Astrocyte (in vitro differentiated cells and primary cell): Measurements from ENCODE around the gene VWA2. TPM values are rescaled to one million over a fixed set of nuclear protein-coding genes. Genes with fewer than 3 reads are reported as not detected.
A peak's percentile ranks its signal among the peaks of the same experiment; 100 is the strongest.

Experiments used
- DNase-seq: peaks from one replicate; pipeline ENCODE4 v3.0.0-alpha.2; 2010; ENCODE audit warnings: low read depth
- FAIRE-seq: peaks from 2 replicates; lab custom pipeline; 2011; peaks lifted over from hg19 to GRCh38; lab: Jason Lieb, UNC
- H2AFZ ChIP-seq: 2 replicates; pipeline ENCODE4 v1.6.0; 2012; ENCODE audit warnings: low read depth, low read length, inconsistent platforms
- H3K27ac ChIP-seq: 2 replicates; pipeline ENCODE4 v1.5.1; 2011; ENCODE audit warnings: low read depth, low read length, inconsistent platforms
- H3K27me3 ChIP-seq: 2 replicates; pipeline ENCODE4 v1.6.0; 2011; ENCODE audit warnings: low read length, inconsistent platforms; ENCODE audit not compliant: insufficient read depth
- H3K36me3 ChIP-seq: 2 replicates; pipeline ENCODE4 v1.5.1; 2011; ENCODE audit warnings: low read length, inconsistent platforms; ENCODE audit not compliant: insufficient read depth
- H3K4me1 ChIP-seq: 2 replicates; pipeline ENCODE4 v1.5.1; 2011; ENCODE audit warnings: low read length, inconsistent platforms; ENCODE audit not compliant: insufficient read depth
- H3K4me2 ChIP-seq: 2 replicates; pipeline ENCODE4 v1.6.0; 2012; ENCODE audit warnings: low read length, inconsistent platforms
- H3K4me3 ChIP-seq: 2 replicates; pipeline ENCODE4 v1.5.1; 2011; ENCODE audit warnings: low read depth, mild to moderate bottlenecking, low read length, inconsistent platforms; ENCODE audit not compliant: insufficient read depth
- H3K79me2 ChIP-seq: 2 replicates; pipeline ENCODE4 v1.6.0; 2012; ENCODE audit warnings: mild to moderate bottlenecking, low read length, inconsistent platforms; ENCODE audit not compliant: insufficient read depth
- H3K9ac ChIP-seq: 2 replicates; pipeline ENCODE4 v1.6.0; 2012; ENCODE audit warnings: mild to moderate bottlenecking, low read length, inconsistent platforms
- H3K9me3 ChIP-seq: 2 replicates; pipeline ENCODE4 v1.5.1; 2012; ENCODE audit warnings: low read depth, mild to moderate bottlenecking, low read length, inconsistent platforms; ENCODE audit not compliant: insufficient read depth
- H4K20me1 ChIP-seq: 2 replicates; pipeline ENCODE4 v1.6.0; 2012; ENCODE audit warnings: low read length, inconsistent platforms; ENCODE audit not compliant: insufficient read depth
- H3K27ac Mint-ChIP-seq: one replicate; pipeline ENCODE4 v1.8.0; 2021; ENCODE audit warnings: mild to moderate bottlenecking, mixed read lengths; ENCODE audit not compliant: unreplicated experiment
- H3K27me3 Mint-ChIP-seq: one replicate; pipeline ENCODE4 v1.8.0; 2021; ENCODE audit warnings: low read depth, mixed read lengths; ENCODE audit not compliant: unreplicated experiment
- H3K36me3 Mint-ChIP-seq: one replicate; pipeline ENCODE4 v1.8.0; 2021; ENCODE audit warnings: low read depth, mixed read lengths; ENCODE audit not compliant: unreplicated experiment
- H3K4me1 Mint-ChIP-seq: one replicate; pipeline ENCODE4 v1.8.0; 2021; ENCODE audit warnings: low read depth, mixed read lengths; ENCODE audit not compliant: unreplicated experiment
- H3K4me3 Mint-ChIP-seq: one replicate; pipeline ENCODE4 v1.8.0; 2021; ENCODE audit warnings: mild to moderate bottlenecking, moderate library complexity, mixed read lengths; ENCODE audit not compliant: unreplicated experiment
- H3K9me3 Mint-ChIP-seq: one replicate; pipeline ENCODE4 v1.8.0; 2021; ENCODE audit warnings: mild to moderate bottlenecking, mixed read lengths; ENCODE audit not compliant: unreplicated experiment
- EZH2 ChIP-seq: IDR thresholded peaks from 2 replicates; pipeline ENCODE4 v1.6.1; 2012; ENCODE audit warnings: mild to moderate bottlenecking, low read length, inconsistent platforms; ENCODE audit not compliant: insufficient read depth
- total RNA-seq: library from RNA; stranded (reverse); gene quantifications from 2 replicates; pipeline ENCODE4 v1.2.1, GENCODE V29; 2021
- TF ChIP-seq, protein P1 (sequence below): IDR thresholded peaks from 2 replicates; pipeline ENCODE4 v1.5.1; 2011; ENCODE audit warnings: low read depth, mild to moderate bottlenecking, inconsistent platforms, low read length, moderate library complexity; ENCODE audit not compliant: insufficient read depth

Gene VWA2
- total RNA-seq, 1 donor from 2014 or later: 0.25 TPM

DNA sequence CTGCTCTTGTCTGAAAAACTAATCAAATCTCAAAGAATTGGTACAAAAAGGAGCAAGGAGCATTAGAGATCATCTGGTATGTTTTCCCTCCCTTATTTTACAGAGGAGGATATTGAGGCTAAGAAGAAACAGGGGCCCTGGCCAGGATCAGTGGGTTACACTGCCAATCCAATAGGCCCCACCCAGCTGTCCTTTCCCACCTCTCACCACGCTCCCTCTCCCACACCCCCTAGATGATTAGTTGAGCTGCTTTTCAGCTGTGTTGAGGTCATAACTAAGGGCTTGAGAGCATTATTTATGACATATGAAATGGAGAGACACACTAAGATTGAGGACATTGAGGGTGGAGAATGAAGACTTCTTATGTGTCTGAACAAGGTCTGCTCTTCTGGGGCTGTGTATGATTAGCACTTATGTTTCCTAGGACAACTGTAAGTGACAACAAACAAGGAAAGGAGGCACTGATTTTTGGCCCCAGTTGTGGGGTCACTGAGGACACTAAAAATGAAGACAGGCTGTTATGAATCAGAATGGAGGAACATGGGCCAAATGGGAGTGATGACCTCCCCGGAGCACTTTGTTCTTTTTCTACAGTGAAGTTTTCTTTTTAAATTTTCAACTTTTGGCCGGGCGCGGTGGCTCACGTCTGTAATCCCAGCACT is 26.5 kb downstream of the VWA2 start:
- H3K9me3 ChIP-seq: no peaks in the 10 kb centered on the region
- no peaks in the 10 kb centered on the region for H3K36me3 ChIP-seq
- no peak overlapping the region for H3K27ac ChIP-seq
- H4K20me1 ChIP-seq: no peaks in the 10 kb centered on the region
- Mint-ChIP-seq H3K36me3 (no peaks in the 10 kb centered on the region), H3K9me3 (no peaks in the 10 kb centered on the region), H3K27ac (no peak overlapping the region), H3K4me3 (no peak overlapping the region), H3K27me3 (no peaks in the 10 kb centered on the region), H3K4me1 (peaks cover 19% of the 10 kb centered on the region)
- H3K27me3 ChIP-seq: no peaks in the 10 kb centered on the region
- no peak overlapping the region for H2AFZ ChIP-seq
- no peak overlapping the region for H3K4me2 ChIP-seq
- H3K79me2 ChIP-seq: no peaks in the 10 kb centered on the region
- H3K4me1 ChIP-seq: peaks cover 16% of the 10 kb centered on the region
- no peak for FAIRE-seq
- H3K9ac ChIP-seq: no peak overlapping the region
- no peak for TF ChIP-seq EZH2
- TF ChIP-seq, protein P1, sequence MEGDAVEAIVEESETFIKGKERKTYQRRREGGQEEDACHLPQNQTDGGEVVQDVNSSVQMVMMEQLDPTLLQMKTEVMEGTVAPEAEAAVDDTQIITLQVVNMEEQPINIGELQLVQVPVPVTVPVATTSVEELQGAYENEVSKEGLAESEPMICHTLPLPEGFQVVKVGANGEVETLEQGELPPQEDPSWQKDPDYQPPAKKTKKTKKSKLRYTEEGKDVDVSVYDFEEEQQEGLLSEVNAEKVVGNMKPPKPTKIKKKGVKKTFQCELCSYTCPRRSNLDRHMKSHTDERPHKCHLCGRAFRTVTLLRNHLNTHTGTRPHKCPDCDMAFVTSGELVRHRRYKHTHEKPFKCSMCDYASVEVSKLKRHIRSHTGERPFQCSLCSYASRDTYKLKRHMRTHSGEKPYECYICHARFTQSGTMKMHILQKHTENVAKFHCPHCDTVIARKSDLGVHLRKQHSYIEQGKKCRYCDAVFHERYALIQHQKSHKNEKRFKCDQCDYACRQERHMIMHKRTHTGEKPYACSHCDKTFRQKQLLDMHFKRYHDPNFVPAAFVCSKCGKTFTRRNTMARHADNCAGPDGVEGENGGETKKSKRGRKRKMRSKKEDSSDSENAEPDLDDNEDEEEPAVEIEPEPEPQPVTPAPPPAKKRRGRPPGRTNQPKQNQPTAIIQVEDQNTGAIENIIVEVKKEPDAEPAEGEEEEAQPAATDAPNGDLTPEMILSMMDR: no peak
- no peak overlapping the region for H3K4me3 ChIP-seq
- peak; percentile 27 for DNase-seq

DNA sequence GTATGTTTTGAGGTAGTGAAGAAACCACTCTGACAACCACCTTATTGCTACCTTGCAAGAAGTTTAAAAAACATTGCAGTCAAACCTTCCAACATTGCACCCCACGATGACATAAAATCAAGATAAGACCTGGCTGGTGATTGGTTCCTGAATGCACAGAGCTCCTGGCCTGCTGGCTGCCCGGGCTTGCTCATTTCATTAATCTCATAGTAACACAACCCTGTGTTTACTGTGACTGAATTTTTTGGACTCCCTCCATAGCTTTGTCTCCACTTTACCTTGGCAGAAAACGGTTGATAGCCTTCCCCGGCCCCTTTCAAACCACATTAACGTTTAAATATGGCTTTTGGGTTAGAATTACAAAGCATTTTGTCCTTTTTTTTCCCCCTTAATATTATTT is 27.5 kb downstream of the VWA2 start:
- Histone ChIP-seq H3K9me3 (no peaks in the 10 kb centered on the region), H2AFZ (peak overlapping the region; percentile 60), H3K36me3 (no peaks in the 10 kb centered on the region), H3K27ac (no peak overlapping the region), H3K79me2 (no peaks in the 10 kb centered on the region), H3K4me1 (peaks cover 17% of the 10 kb centered on the region), H4K20me1 (peaks cover 3% of the 10 kb centered on the region), H3K4me3 (no peak overlapping the region), H3K27me3 (no peaks in the 10 kb centered on the region), H3K4me2 (peak overlapping the region; percentile 12), H3K9ac (no peak overlapping the region)
- Mint-ChIP-seq H3K4me1 (peaks cover 19% of the 10 kb centered on the region), H3K27me3 (no peaks in the 10 kb centered on the region), H3K36me3 (no peaks in the 10 kb centered on the region), H3K27ac (no peak overlapping the region), H3K4me3 (no peak overlapping the region), H3K9me3 (no peaks in the 10 kb centered on the region)
- DNase-seq (peak; percentile 88), FAIRE-seq (no peak)
- no peak for TF ChIP-seq EZH2
- TF ChIP-seq, protein P1: no peak

DNA sequence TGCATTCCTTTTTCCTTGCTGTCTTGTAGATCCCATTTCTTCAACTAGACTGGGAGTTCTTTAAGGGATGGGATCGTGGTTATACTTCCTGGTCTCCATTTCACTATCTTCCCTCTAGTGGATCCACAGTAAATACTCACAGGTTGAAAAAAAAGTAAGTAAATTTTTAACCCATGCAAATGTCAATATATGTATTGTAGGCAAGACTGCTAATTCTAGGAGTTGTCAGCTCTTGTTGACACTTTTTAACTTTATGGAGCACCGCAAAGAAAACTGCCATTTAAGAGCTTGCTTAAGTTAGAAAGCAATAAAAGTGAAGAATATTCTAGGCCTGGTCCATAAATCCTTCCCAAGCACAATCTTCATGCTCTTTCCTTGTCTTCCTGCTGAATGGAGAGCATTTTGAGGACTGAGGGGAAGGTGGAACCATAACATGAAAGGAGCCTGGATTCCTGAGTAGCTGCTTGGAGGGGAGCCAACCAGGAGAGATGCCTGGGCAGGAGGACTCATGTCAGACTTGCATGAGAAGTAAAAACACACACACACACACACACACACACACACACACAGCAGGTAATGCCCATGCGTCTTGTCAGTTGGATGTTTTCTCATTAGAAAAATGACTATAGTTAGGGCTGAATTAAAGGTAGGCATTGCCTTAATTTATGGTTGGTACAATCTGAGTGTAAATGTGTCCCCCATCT is 32.2 kb downstream of the VWA2 start:
- Histone ChIP-seq H3K79me2 (no peaks in the 10 kb centered on the region), H3K9ac (no peak overlapping the region), H3K4me1 (peaks cover 23% of the 10 kb centered on the region), H3K27ac (peak overlapping the region; percentile 63), H3K4me3 (no peak overlapping the region), H2AFZ (no peak overlapping the region), H3K4me2 (peak overlapping the region; percentile 76), H3K36me3 (no peaks in the 10 kb centered on the region), H3K27me3 (peaks cover 7% of the 10 kb centered on the region), H4K20me1 (peaks cover 4% of the 10 kb centered on the region), H3K9me3 (no peaks in the 10 kb centered on the region)
- FAIRE-seq (no peak), DNase-seq (no peak)
- Mint-ChIP-seq H3K27me3 (no peaks in the 10 kb centered on the region), H3K36me3 (no peaks in the 10 kb centered on the region), H3K4me3 (no peak overlapping the region), H3K4me1 (peaks cover 23% of the 10 kb centered on the region), H3K9me3 (peaks cover 3% of the 10 kb centered on the region), H3K27ac (peak overlapping the region; percentile 94)
- TF ChIP-seq, protein P1: no peak
- no peak for TF ChIP-seq EZH2
